HL-60 (cell line): Measurements from ENCODE around the gene PANK4.
A peak's percentile ranks its signal among the peaks of the same experiment; 100 is the strongest.

Source experiments
- DNase-seq, 2 experiments: peaks; one replicate each; pipeline ENCODE4 v3.0.0-alpha.2; 2010 to 2020; ENCODE audit warnings: low read depth in 1 of 2, low spot score in 1 of 2
- H3K27ac ChIP-seq: fragments of 250-450 bp; sonication (Bioruptor Pico); replicated peaks from 2 replicates; pipeline ENCODE4 v1.5.1; 2020; ENCODE audit warnings: mild to moderate bottlenecking, moderate library complexity
- H3K27me3 ChIP-seq: fragments of 250-450 bp; sonication (Bioruptor Pico); 2 replicates; pipeline ENCODE4 v1.5.1; 2021; ENCODE audit warnings: mild to moderate bottlenecking, moderate library complexity; ENCODE audit not compliant: insufficient read depth, poor library complexity, severe bottlenecking
- H3K4me3 ChIP-seq: replicated peaks from 2 replicates; pipeline ENCODE4 v1.5.1; 2011; ENCODE audit warnings: mild to moderate bottlenecking, control low read depth, low read length; ENCODE audit not compliant: insufficient read depth
- CTCF ChIP-seq: IDR thresholded peaks from one replicate; pipeline ENCODE4 v1.5.1; 2011; ENCODE audit warnings: low read length, control low read depth, inconsistent platforms; ENCODE audit not compliant: insufficient read depth
- GABPA ChIP-seq: IDR thresholded peaks from 2 replicates; pipeline ENCODE4 v1.6.1; 2012; ENCODE audit warnings: low read depth
- POLR2AphosphoS5 ChIP-seq: IDR thresholded peaks from 2 replicates; pipeline ENCODE4 v1.6.1; 2012; ENCODE audit warnings: low read depth
- REST ChIP-seq: IDR thresholded peaks from 2 replicates; pipeline ENCODE4 v1.6.1; 2012; ENCODE audit warnings: low read depth; ENCODE audit not compliant: insufficient replicate concordance
- SPI1 ChIP-seq: IDR thresholded peaks from 2 replicates; pipeline ENCODE4 v1.6.1; 2012; ENCODE audit warnings: low read depth, mild to moderate bottlenecking, borderline replicate concordance

PANK4 gene

GRCh38 chr1:2527556-2527860, 1.1 kb upstream of the PANK4 start:
- no peak for TF ChIP-seq GABPA
- TF ChIP-seq REST: no peak
- no peak for DNase-seq
- H3K27ac ChIP-seq: no peak overlapping the region
- H3K4me3 ChIP-seq: no peak overlapping the region
- H3K27me3 ChIP-seq: peaks cover 45% of the 10 kb centered on the region

- no peak for DNase-seq
- no peak for TF ChIP-seq CTCF
- no peak for TF ChIP-seq SPI1
- TF ChIP-seq POLR2AphosphoS5: no peak
- TF ChIP-seq REST: no peak
- Histone ChIP-seq H3K4me3 (peak overlapping the region; percentile 45), H3K27ac (no peak overlapping the region), H3K27me3 (peaks cover 42% of the 10 kb centered on the region)
Observed at GRCh38 chr1:2526824-2527555, 594 bp upstream of the PANK4 start.

- peaks cover 30% of the 10 kb centered on the region for H3K27me3 ChIP-seq
- H3K4me3 ChIP-seq: peak overlapping the region; percentile 66
- TF ChIP-seq POLR2AphosphoS5: no peak
- TF ChIP-seq REST: no peak
- TF ChIP-seq GABPA: no peak
- no peak for TF ChIP-seq SPI1
- TF ChIP-seq CTCF: no peak
- DNase-seq: no peak
- peak overlapping the region; percentile 72 for H3K27ac ChIP-seq
Observed at GRCh38 chr1:2525572-2525919, 850 bp downstream of the PANK4 start.
